ENCODE results near the gene CARF.

DNA sequence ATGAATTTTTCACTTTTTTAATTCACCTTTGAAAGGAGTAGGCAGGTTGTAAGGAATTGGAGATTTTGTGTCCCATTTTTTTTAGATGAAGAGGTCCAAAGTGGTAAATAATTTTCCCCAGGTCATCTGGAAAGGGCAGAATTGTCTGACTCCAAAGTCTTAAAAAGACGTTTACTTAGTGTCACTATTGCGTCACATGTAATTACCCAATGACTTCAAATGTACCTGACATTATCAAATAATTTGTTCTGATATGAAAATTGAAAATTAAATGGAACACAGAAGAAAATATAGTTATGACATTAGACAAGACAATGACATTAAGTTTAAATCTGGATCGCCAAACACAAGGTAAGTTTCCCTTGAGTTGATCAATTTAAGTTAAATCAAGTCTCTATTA, 78.4 kb downstream of the CARF start:
- TF ChIP-seq, protein P1, sequence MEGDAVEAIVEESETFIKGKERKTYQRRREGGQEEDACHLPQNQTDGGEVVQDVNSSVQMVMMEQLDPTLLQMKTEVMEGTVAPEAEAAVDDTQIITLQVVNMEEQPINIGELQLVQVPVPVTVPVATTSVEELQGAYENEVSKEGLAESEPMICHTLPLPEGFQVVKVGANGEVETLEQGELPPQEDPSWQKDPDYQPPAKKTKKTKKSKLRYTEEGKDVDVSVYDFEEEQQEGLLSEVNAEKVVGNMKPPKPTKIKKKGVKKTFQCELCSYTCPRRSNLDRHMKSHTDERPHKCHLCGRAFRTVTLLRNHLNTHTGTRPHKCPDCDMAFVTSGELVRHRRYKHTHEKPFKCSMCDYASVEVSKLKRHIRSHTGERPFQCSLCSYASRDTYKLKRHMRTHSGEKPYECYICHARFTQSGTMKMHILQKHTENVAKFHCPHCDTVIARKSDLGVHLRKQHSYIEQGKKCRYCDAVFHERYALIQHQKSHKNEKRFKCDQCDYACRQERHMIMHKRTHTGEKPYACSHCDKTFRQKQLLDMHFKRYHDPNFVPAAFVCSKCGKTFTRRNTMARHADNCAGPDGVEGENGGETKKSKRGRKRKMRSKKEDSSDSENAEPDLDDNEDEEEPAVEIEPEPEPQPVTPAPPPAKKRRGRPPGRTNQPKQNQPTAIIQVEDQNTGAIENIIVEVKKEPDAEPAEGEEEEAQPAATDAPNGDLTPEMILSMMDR (conservative IDR thresholded peaks at IDR 0.05; ENCODE audit: low read length): no peak
- TF ChIP-seq EZH2phosphoT487 (IDR thresholded peaks at IDR 0.05; ENCODE audit: borderline replicate concordance, low read depth, low read length): no peak
